HG03558 (cell line): ENCODE results near the gene SLC30A1.
"Not testable (repeated sequence)": the region's sequence is repeated elsewhere in the genome, so short reads cannot be mapped to it uniquely, and the experiment has no call there.

Source experiments
- ATAC-seq: cut with Tn5 transposase; IDR thresholded peaks from one replicate; pipeline ENCODE4 v1.9.1; 2021; ENCODE audit warnings: moderate number of reproducible peaks; ENCODE audit not compliant: unreplicated experiment; ENCODE audit errors: extremely low read depth

SLC30A1 gene

DNA sequence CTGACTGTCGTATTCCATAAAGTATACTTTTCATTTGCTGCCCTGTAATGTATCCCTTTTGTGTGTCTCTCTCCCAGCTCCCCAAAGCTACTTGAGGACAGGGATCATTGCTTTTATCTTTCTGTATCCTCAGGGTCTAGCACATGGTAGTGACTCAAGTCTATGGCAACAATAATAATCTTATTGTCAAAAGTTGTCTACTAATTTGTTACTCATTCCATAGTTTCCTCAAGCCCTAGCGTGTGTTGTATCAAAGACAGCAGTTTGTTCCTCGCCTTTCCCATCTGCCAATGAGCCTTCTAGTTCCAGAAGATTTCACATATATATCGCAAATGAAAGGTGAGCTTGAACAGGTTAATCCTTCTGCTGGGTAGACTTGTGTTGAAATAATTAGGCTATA, 9.8 kb upstream of the SLC30A1 start:
- ATAC-seq, result no peak

DNA sequence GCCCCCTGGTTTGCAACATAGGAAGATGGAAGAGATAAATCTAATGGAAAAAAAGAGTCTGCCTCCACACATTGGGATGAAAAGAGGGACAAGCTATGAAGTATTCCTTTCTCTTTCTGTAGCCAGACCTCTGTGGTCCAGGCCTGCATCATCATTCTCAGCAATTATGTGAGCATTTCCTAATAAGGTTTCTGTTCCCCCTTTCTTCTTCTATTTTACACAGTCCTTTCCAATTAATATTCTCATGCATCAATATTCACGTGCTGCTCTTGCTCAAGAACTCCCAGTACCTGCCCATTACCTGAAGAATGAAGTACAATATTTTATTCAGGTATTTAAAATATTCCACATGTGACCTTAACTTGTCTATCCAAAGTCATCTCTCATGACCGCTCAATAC, 8.2 kb upstream of the SLC30A1 start:
- ATAC-seq, result no peak

DNA sequence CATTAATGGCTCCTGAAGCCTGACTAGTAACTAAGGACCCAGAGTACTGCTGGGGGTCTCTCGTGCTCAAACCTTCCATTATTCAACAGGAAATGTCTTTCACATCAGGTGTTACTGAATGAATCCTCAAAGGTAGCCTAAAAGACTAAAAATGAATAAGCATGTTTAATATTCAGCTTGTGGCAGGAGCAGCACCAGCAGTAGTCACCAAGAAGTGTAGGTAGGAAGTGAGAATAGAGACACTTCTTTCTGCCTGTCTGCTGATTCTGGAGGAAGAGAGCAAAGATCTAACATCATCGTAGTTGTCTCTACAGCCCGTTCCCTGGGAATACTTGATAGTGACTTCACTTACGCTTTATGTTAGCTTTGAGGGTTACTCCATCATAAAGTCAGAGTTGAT, 7.6 kb upstream of the SLC30A1 start:
- no peak for ATAC-seq

DNA sequence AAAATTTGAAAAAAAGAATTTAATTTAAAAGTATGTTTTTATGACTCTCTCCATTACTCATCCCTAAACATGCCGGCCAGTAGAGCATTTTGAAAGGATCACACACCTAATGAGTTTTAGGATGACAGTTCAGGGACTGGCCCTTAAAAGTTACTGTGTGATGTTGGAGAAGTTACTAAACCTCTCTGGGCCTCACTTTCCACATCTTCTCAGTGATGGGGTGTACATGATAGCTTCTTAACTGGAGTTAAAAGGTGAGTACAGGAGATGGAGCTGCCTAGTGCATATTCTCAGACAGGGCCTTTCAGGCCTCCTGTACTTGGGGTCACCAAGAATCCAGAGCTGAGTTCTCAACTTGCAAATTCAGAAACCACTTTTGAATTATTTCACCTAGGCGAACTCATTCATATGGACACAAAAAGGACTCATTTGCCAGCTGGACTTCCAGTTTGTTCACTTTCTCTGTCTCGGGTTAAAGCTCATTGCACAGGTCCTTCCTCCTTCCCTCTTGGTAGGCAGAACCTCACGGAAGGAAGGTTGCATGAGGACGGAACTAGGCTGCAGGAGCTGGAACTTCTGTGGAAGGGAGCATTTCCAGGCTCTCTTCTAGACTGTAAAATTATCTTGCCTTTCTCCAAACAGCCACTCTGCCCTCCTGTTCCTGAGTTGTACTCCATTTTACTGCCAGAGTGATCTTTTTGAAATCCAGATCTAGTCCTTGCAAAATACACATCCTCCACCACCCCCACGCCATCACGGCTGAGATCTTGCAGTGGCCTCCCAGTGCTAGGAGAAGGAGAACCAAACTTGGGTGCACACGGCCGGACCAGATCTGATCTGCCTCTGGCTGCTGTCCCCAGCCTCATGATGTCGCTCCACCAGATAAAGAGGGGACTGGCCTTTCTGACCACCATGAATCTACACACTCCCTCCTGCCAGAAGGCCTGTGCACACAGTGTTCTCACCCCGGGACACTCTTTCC, 4.3 kb upstream of the SLC30A1 start:
- no peak for ATAC-seq

DNA sequence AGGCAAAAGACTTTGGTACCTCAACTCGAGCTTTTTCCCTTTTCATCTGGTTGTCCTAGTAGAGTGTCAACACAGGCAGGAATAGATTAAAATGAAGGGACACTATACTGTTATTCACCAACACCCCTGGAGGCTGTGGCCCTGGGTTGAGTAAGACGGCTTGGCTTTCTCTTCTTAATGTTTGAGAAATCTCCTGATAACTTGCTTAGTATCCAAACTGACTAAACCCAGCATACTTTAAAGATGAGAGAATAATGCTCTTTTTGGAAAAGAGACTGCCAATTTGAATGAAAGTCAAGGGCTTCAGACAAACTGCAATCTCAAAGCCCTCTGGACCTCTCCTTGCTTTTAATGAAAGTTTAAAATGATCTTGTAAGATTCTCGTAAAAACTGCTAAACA, 2.6 kb upstream of the SLC30A1 start:
- no peak for ATAC-seq

DNA sequence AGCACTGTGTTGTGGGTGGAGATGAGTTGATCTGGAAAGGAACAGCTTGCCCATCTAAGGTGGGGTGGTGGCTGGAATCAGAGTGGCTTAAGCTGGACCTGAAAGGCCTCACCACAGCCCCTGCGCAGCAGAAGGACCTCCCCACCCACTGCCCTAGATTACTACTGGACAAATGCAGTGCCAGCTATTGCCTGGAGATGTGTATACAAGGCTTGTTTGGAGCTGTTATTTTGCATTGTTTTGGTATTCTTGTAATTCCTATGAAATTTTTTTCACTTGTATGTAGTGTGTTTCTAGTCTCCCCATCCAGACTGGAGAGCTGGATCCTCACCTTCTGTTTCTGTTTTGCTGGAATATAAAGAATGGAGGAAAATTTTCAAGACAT, 1.3 kb upstream of the SLC30A1 start:
- ATAC-seq, result no peak

DNA sequence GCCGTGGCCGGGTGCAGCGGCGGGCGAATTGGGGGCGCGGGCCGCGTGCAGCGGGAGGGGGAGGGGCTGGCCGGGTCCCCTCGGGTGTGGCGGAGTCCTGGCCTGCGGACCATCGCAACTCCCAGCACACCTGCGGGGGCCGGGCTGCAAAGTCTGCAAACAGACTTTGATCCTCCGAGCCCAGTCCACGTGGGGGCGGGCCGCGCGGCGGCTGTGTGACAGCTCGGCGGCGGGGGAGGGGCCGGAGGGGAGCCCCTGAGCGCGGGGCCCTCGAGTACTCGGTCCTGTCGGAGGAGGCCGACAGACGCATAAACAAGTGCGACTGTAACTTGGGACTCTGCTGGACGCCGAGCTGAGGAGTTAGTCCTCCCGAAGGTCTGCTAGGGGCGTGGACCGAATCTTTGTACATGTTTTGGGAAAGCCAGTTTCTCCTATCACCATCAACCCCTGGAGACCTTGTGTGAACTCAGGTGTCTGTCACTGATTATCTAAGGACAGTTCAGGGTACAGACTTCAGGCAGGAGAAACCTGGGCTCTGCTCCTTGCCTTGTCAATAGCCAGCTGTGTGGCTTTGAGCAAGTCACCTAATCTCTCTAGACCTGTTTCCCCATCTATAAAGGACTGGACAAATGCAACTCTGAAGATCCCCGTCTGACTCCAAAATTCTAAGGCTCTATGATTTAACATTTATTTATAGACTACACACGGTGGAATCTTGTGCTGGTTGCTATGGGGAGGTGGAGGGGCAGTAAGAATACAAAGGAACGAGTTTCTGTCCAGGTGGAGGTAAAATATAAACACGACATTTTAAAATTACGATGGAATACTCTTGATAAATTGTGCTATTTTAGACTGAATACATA, 710 bp upstream of the SLC30A1 start:
- peak; percentile 14 for ATAC-seq

DNA sequence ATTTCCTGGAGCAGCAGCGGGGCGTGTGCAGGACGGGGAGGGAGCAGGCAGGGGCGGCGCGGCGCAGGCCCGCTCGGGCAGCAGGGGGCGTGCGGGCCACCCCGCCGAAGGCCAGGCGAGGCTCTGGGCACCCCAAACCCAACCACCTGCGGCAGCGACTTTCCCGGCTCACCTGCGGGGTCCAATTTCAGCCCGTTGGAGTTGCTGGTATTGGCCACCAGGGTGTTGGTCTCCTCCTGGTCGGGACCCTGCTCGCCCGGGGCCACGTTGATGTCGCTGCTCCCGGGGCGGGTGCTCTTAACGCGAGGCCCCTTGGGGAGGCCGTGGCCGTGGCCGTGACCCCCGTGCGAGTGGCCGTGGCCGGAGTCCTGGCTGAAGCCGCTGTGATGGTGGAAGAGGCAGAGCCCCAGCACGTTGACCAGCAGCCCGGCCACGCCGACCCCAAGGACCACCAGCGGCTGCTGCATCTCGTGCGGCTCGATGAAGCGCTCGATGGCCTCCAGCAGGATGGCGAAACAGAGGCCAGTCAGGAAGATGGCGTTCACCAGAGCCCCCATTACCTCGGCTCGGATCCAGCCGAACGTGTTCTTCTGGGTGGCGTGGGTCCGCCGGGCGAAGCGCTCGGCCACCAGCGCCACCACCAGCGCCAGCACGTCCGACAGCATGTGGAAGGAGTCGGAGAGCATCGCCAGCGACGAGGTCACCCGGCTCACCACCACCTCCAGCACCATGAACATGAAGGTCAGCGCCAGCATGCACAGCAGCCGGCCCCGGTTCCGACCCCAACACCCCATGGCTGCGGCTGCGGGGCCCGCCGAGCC, 932 bp downstream of the SLC30A1 start:
- ATAC-seq, result no peak

DNA sequence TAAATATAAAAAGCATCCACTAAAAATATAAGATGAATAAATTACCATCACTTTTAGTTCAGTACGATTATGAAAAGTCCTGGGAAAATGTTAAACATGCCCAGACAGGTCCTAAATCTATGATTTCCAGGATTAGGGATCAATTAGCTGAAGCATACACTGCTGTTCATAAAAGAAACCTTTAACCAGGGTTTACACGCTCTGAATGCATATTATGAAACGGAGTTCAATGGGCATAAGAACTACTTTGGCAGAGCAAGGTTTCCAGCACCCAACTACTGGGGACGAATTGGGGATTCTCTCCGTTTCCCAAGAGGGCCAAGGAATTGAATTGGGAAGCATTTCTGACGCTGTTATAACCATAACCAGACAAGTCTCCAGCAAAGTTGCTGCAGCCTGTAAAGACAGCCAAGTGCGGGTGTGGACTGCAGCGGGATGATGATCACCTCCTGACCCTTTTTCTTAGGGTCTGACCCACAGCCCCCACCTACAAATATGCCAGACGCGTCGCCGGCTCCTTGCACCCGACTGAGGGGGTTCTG, 1.6 kb downstream of the SLC30A1 start:
- no peak for ATAC-seq

DNA sequence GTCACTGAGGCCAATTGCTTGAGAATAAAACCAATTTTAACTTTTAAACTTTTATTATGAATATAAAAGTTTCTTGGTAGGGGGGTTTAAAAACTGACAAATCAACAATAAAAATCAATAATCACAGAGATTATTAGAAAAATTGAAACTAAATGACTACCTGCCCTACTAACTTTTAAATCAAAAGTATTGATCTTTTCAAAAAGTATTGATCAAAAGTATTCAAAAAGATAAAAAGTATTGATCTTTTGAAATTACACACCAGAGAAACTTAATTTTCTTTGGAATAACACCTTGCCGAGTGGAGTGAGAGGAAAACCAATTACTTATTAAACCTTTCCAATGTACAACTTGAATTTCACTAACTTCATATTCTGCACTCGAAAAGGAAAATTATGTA, 2.2 kb downstream of the SLC30A1 start:
- no peak for ATAC-seq

DNA sequence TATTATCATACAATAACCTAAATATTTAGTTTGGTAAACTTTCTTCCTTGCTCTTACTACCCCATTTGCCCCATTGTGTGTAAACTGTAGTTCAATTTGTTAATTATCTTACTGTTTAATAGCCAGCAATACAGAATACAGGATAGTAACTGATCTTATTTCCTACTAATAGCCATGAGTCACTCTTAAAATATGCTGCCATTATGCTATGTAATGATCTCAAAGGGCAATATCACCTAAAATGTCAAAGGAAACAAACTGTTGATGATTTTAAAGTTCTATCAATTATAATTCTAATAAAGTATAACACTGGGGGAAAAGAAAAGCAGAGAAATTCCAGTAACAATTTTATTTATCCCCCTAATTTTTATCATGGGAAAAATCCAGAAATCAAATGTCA, 4.3 kb downstream of the SLC30A1 start:
- no peak for ATAC-seq

DNA sequence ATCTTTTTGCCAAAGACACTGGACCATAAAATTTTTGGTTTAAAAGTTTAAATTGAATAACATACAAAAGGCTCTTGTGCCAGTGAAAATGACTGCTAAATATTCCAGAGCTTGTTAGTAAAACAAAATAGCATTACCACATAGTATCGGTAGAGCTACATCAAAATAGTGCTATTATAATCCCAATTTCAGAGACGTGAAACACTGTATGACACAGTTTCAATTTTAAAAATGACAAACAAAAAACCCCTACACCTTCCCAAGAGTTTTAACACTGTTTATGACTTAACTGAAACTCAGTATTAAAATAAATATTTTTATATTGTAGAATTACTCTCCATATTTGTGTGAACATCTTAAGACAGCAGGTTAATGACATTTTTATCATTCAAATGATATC, 7.0 kb downstream of the SLC30A1 start:
- no peak for ATAC-seq

DNA sequence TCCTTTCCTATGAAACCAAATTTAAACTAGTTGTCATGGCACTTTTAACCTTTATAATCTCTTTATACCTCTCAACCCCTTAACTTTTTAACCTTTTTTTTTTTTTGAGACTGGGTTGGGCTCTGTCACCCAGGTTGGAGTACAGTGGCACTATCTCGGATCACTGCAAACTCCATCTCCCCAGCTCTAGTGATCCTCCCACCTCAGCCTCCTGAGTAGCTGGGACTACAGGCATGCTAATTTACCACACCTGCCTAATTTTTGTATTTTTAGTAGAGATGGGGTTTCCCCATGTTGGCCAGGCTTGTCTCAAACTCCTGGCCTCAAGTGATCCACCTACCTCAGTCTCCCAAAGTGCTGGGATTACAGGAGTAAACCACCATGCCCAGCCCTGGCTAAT, 8.6 kb downstream of the SLC30A1 start:
- ATAC-seq, result not testable (repeated sequence)

DNA sequence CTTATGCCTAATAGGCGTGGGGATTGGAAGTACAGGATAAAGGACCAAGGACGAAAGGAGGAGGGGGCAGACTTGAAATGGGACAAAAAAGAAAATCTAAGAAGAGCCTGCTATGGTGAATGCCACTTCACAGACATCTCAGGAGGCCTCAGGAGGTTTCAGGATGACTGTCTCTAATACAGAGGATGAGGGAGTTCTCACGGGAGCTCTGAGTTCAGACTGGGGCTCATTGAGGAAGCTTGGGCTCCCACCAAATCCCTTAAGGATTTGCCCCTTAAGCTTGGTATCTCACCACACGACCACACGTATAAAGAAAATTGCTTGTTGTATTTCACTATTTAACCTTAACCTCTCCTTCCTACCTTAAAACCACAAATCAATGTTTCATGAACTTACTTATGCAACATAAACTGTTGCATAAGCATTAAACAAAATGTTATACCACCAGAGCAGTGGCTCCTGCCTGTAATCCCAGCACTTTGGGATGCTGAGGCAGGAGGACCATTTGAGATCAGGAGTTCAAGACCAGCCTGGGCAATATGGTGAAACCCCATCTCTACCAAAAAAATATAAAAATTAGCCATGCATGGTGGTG, 12.4 kb downstream of the SLC30A1 start:
- peak; percentile 93 for ATAC-seq

DNA sequence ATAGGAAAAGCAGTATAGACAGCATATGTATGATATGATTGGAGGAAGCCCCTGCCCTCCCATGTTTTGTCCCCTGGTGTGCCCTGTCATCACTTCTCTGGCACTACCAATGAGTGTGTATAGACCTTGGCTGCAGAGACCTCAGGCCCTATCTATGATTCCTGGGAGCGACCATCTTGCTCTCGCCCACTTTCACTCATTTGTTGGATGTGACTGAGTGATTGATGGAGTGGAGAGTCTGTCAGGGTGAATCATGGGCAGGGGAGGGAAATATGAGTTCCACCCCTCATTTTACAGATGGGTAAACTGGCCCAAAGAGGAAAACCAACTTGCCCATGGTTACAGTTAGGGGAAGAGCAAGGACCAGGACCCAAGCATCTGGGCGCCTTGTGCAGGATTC, 14.9 kb downstream of the SLC30A1 start:
- no peak for ATAC-seq

DNA sequence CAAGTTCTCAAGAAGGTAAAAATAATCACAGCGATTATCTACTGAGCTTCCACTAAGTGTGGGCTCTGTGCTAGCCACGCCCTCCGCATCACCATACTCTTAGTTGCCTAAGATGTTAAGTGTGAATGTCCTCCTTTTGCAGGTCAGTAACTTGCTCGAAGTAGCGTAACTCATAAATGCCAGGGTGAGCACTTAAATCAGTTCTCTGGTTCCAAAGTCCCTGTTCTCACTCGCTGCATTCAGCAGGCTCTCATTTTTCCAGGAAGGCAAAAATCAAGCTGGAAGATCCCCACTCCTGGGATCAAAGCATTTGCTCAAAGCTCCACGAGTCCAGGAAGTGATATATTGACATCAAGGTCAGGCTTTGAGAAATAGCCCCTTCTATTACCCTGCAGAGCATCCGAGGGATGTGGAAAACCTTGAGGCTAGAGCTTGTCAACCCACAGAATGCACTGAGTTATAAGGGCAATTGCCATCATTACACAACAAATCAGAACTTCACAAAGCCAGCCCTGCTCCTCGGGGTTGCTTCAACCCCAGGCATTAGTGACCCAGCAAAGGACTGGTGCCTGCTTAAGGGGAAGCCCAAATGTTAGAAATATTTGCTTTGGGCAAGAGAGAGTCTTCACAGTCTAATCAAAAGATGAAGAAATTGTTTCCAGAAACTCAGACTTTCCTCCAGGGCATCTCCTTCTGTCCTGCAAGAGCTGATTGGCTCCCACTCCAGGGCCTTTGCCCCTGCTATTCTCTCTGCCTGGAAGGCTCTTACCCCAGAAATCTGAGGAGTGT, 19.5 kb downstream of the SLC30A1 start:
- ATAC-seq, result no peak

DNA sequence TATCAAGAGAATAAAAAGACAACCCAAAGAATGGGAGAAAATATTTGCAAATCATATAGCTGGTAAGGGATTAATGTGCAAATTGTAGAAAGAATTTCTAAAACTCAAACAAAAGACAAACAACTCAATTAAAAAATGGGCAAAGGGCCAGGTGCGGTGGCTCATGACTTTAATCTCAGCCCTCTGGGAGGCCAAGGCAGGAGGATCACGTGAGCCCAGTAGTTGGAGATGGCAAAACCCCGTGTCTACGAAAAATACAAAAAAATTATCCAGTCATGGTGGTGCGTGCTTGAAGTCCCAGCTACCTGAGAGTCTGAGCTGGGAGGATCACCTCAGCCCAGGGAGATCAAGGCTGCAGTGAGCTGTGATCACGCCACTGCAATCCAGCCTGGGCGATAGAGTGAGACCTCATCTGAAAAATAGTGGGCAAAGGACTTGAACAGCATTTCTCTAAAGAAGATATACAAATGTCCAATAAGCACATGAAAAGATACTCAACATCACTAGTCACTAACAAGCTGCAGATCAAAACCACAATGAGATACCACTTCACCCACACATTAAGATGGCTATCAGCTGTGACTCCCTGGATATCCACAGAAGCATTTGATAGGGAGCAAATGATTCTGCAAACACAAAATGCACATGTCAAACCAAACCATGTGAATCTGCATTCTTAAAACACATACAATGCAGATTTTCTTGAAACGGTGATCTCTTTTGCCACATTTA, 20.9 kb downstream of the SLC30A1 start:
- ATAC-seq, result no peak

DNA sequence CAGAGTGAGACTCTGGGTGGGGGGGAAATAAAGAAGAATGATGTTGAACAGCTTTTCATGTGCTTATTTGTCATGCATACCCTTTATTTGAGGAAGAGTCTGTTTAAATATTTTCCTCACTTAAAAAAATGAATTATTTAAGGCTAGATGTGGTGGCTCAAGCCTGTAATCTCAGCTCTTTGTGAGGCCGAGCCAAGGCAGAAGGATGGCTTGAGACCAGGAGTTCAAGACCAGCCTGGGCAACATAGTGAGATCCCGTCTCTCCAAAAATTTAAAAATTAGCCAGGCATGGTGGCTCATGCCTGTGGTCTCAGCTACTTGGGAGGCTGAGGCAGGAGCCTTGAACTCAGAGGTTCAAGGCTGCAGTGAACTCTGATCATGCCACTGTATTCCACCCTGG, 25.4 kb downstream of the SLC30A1 start:
- no peak for ATAC-seq
